Stimulated activated CD4-positive, alpha-beta T cell treated with anti-CD3 and anti-CD28 coated beads, Interleukin-4, amount 100 ng/mL, for 4 hours (primary cell): ENCODE data around the gene DMD.
"Not testable (repeated sequence)": the region's sequence is repeated elsewhere in the genome, so short reads cannot be mapped to it uniquely, and the experiment has no call there.

Experiments
- DNase-seq, 2 experiments: peaks; one replicate each; pipeline ENCODE4 v3.0.0-alpha.2; 2020

The DMD gene

GRCh38 chrX:33149580-33149979 is 61.8 kb downstream of the DMD start:
- no peak for DNase-seq

- DNase-seq: no peak
Measured at GRCh38 chrX:33149085-33149484, 62.3 kb downstream of the DMD start.

- DNase-seq: no peak
Measured at GRCh38 chrX:33142331-33142730, 69.0 kb downstream of the DMD start.

- DNase-seq: no peak
Measured at GRCh38 chrX:33138677-33139249, 72.6 kb downstream of the DMD start.

- DNase-seq: no peak
Measured at GRCh38 chrX:33134164-33134563, 77.2 kb downstream of the DMD start.

GRCh38 chrX:33133320-33133719 is 78.0 kb downstream of the DMD start:
- DNase-seq: no peak

GRCh38 chrX:33132569-33132968 is 78.8 kb downstream of the DMD start:
- no peak for DNase-seq

GRCh38 chrX:33129607-33130006 is 81.7 kb downstream of the DMD start:
- no peak for DNase-seq

GRCh38 chrX:33128048-33128805 is 83.1 kb downstream of the DMD start:
- no peak for DNase-seq

GRCh38 chrX:33126469-33126868 is 84.9 kb downstream of the DMD start:
- no peak for DNase-seq

- no peak for DNase-seq
Measured at GRCh38 chrX:33109858-33110257, 101.5 kb downstream of the DMD start.

GRCh38 chrX:33106737-33107136 is 104.6 kb downstream of the DMD start:
- DNase-seq: no peak

GRCh38 chrX:33095079-33095478 is 116.3 kb downstream of the DMD start:
- DNase-seq: no peak

GRCh38 chrX:33087411-33087810 is 123.9 kb downstream of the DMD start:
- DNase-seq: no peak

GRCh38 chrX:33086886-33087285 is 124.5 kb downstream of the DMD start:
- no peak for DNase-seq

GRCh38 chrX:33082371-33082770 is 129.0 kb downstream of the DMD start:
- no peak for DNase-seq

GRCh38 chrX:33078273-33078672 is 133.1 kb downstream of the DMD start:
- no peak for DNase-seq

- DNase-seq: not testable (repeated sequence)
Measured at GRCh38 chrX:33073660-33074059, 137.7 kb downstream of the DMD start.

- no peak for DNase-seq
Measured at GRCh38 chrX:33065415-33065814, 145.9 kb downstream of the DMD start.

- DNase-seq: no peak
Measured at GRCh38 chrX:33062041-33062440, 149.3 kb downstream of the DMD start.

GRCh38 chrX:33053001-33053400 is 158.3 kb downstream of the DMD start:
- no peak for DNase-seq

- DNase-seq: no peak
Measured at GRCh38 chrX:33045882-33046281, 165.5 kb downstream of the DMD start.

GRCh38 chrX:33045245-33045644 is 166.1 kb downstream of the DMD start:
- no peak for DNase-seq

- no peak for DNase-seq
Measured at GRCh38 chrX:33041141-33041540, 170.2 kb downstream of the DMD start.

GRCh38 chrX:33032700-33033099 is 178.6 kb downstream of the DMD start:
- DNase-seq: no peak
